Liver (tissue), 9 donors: ENCODE measurements around the gene NAGLU. TPM values are rescaled to one million over a fixed set of nuclear protein-coding genes. Genes with fewer than 3 reads are reported as not detected.

Experiments used
- DNase-seq: peaks from one replicate; pipeline ENCODE4 v3.0.0-alpha.2; 2017; ENCODE audit warnings: low spot score
- H3K27ac ChIP-seq, 2 donors: one replicate each; pipeline ENCODE4 v1.7.0; 2013; ENCODE audit warnings: inconsistent platforms in 2 of 2, low read length in 2 of 2, control low read depth in 1 of 2, low read depth in 1 of 2, mild to moderate bottlenecking in 1 of 2
- H3K27me3 ChIP-seq, 4 donors: one replicate each; pipeline versions ENCODE4 v1.6.1 to v1.7.0; 2013; ENCODE audit warnings: low read length in 3 of 4, inconsistent platforms in 1 of 4, mild to moderate bottlenecking in 1 of 4, moderate library complexity in 1 of 4; ENCODE audit not compliant: control insufficient read depth in 4 of 4, insufficient read depth in 4 of 4
- H3K36me3 ChIP-seq, 4 donors: one replicate each; pipeline versions ENCODE4 v1.6.1 to v1.7.0; 2013; ENCODE audit warnings: low read length in 3 of 4, mild to moderate bottlenecking in 3 of 4, low read depth in 1 of 4, moderate library complexity in 1 of 4; ENCODE audit not compliant: control insufficient read depth in 4 of 4, insufficient read depth in 3 of 4
- H3K4me1 ChIP-seq, 4 donors: one replicate each; pipeline versions ENCODE4 v1.6.1 to v1.7.0; 2013; ENCODE audit warnings: low read length in 3 of 4, mild to moderate bottlenecking in 3 of 4, moderate library complexity in 1 of 4; ENCODE audit not compliant: control insufficient read depth in 4 of 4, insufficient read depth in 4 of 4
- H3K4me3 ChIP-seq, 3 donors: one replicate each; pipeline versions ENCODE4 v1.6.1 to v1.7.0; 2013; ENCODE audit warnings: low read length in 3 of 3, control low read depth in 1 of 3, low read depth in 1 of 3, mild to moderate bottlenecking in 1 of 3
- H3K9ac ChIP-seq, 2 donors: one replicate each; pipeline ENCODE4 v1.7.0; 2013; ENCODE audit warnings: low read length in 2 of 2, mild to moderate bottlenecking in 2 of 2, moderate library complexity in 2 of 2, control low read depth in 1 of 2, low read depth in 1 of 2
- H3K9me3 ChIP-seq, 4 donors: one replicate each; pipeline versions ENCODE4 v1.6.1 to v1.7.0; 2013; ENCODE audit warnings: low read length in 3 of 4; ENCODE audit not compliant: control insufficient read depth in 4 of 4
- ATF3 ChIP-seq: IDR thresholded peaks from 2 replicates; pipeline ENCODE4 v1.6.1; 2016; ENCODE audit warnings: antibody characterized with exemption
- CTCF ChIP-seq: fragments of 150-350 bp; IDR thresholded peaks from 2 replicates; pipeline ENCODE4 v1.5.1; 2017; ENCODE audit warnings: improper control_type of control experiment, low read depth, low read length; ENCODE audit not compliant: missing input control
- EGR1 ChIP-seq, 2 donors: IDR thresholded peaks; 2 replicates each; pipeline ENCODE4 v1.6.1; 2016 to 2018; ENCODE audit warnings: antibody characterized with exemption in 2 of 2, low read depth in 2 of 2
- FOXA1 ChIP-seq: IDR thresholded peaks from 2 replicates; pipeline ENCODE4 v1.6.1; 2016; ENCODE audit warnings: antibody characterized with exemption
- FOXA2 ChIP-seq: IDR thresholded peaks from 2 replicates; pipeline ENCODE4 v1.6.1; 2016; ENCODE audit warnings: antibody characterized with exemption
- GABPA ChIP-seq, 2 donors: IDR thresholded peaks in 1 of 2; conservative IDR thresholded peaks in 1 of 2; 2 replicates each; pipeline ENCODE4 v1.6.1; 2016; ENCODE audit warnings: antibody characterized with exemption in 2 of 2, mild to moderate bottlenecking in 1 of 2, moderate library complexity in 1 of 2
- HNF4A ChIP-seq, 2 donors: conservative IDR thresholded peaks; 2 replicates each; pipeline ENCODE4 v1.6.1; 2016; ENCODE audit warnings: antibody characterized with exemption in 2 of 2, mild to moderate bottlenecking in 2 of 2
- HNF4G ChIP-seq: IDR thresholded peaks from 2 replicates; pipeline ENCODE4 v1.6.1; 2016; ENCODE audit warnings: antibody characterized with exemption
- JUND ChIP-seq, 2 donors: IDR thresholded peaks; 2 replicates each; pipeline ENCODE4 v1.6.1; 2016; ENCODE audit warnings: antibody characterized with exemption in 2 of 2
- MAX ChIP-seq: IDR thresholded peaks from 2 replicates; pipeline ENCODE4 v1.6.1; 2016; ENCODE audit warnings: antibody characterized with exemption
- NR2F2 ChIP-seq: IDR thresholded peaks from 2 replicates; pipeline ENCODE4 v1.6.1; 2016; ENCODE audit warnings: antibody characterized with exemption
- RAD21 ChIP-seq, 2 donors: IDR thresholded peaks; 2 replicates each; pipeline ENCODE4 v1.6.1; 2016; ENCODE audit warnings: antibody characterized with exemption in 2 of 2, mild to moderate bottlenecking in 2 of 2
- REST ChIP-seq: IDR thresholded peaks from 2 replicates; pipeline ENCODE4 v1.6.1; 2016; ENCODE audit warnings: antibody characterized with exemption, mild to moderate bottlenecking
- RXRA ChIP-seq, 2 donors: IDR thresholded peaks; 2 replicates each; pipeline ENCODE4 v1.6.1; 2017 to 2018; ENCODE audit warnings: antibody characterized with exemption in 2 of 2, mild to moderate bottlenecking in 1 of 2
- SP1 ChIP-seq: IDR thresholded peaks from 2 replicates; pipeline ENCODE4 v1.6.1; 2018; ENCODE audit warnings: antibody characterized with exemption, mild to moderate bottlenecking
- YY1 ChIP-seq: IDR thresholded peaks from 2 replicates; pipeline ENCODE4 v1.6.1; 2016; ENCODE audit warnings: antibody characterized with exemption, mild to moderate bottlenecking
- ZBTB33 ChIP-seq: IDR thresholded peaks from 2 replicates; pipeline ENCODE4 v1.6.1; 2016; ENCODE audit warnings: antibody characterized with exemption
- WGBS: extraction: QIAGEN DNeasy Blood & Tissue Kit; methylation state at CpG from one replicate; pipeline ENCODE4 v1.1.7; 2013; 5-methylcytosine and 5-hydroxymethylcytosine counted together
- polyA plus RNA-seq, 2 donors: library from polyadenylated mRNA; stranded (reverse) in 1 of 2; unstranded in 1 of 2; fragments of 200-250 nt in 1 of 2; fragments of >200 nt in 1 of 2; fragmentation: Nextera tagmentation in 1 of 2; extraction: Ambion mirVana in 1 of 2; gene quantifications; one replicate each; pipeline versions ENCODE4 v1.2.1 to v1.2.3, GENCODE V29; 2013 to 2015
- total RNA-seq, 2 donors: library from RNA; depleted of rRNA; stranded (reverse); fragments of >200 nt; gene quantifications; one replicate each; pipeline ENCODE4 v1.2.3, GENCODE V29; 2014
- donor health status: healthy.
- donor health status: healthy.
- donor health status: healthy.
- donor health status: healthy.
- donor health status: healthy.

The NAGLU gene
- total and polyA plus RNA-seq, 4 donors: 15.5 to 41.2 (median 28.9) TPM

GRCh38 chr17:42584880-42585279 lies 48.8 kb downstream of the NAGLU start (continued):
- no peak for TF ChIP-seq EGR1 (IDR thresholded peaks at IDR 0.05; ENCODE audit: low read depth in 2 of 2)

- 67% methylated on average over 1 of the region's 1 CpG for WGBS
- H3K4me1 ChIP-seq: peaks cover 0 to 3% (median 0%) of the 10 kb centered on the region in 4 donors
- no peaks in the 10 kb centered on the region for H3K9me3 ChIP-seq
- H3K36me3 ChIP-seq: peaks cover 20 to 76% (median 61%) of the 10 kb centered on the region in 4 donors
- H3K27me3 ChIP-seq: no peaks in the 10 kb centered on the region
- TF ChIP-seq ATF3: no peak
- TF ChIP-seq REST: no peak
- no peak for TF ChIP-seq EGR1 (IDR thresholded peaks at IDR 0.05; ENCODE audit: low read depth in 2 of 2)
- TF ChIP-seq SP1: no peak
- no peak for TF ChIP-seq FOXA2
- no peak for TF ChIP-seq GABPA (IDR thresholded peaks at IDR 0.05 in 1 of 2, conservative IDR thresholded peaks at IDR 0.05 in 1 of 2)
- no peak for TF ChIP-seq YY1
- no peak for TF ChIP-seq RAD21 (IDR thresholded peaks at IDR 0.05)
- no peak for DNase-seq
- no peak overlapping the region for H3K9ac ChIP-seq
- H3K27ac ChIP-seq: no peak overlapping the region
- H3K4me3 ChIP-seq: no peak overlapping the region
These were observed 49.3 kb downstream of the NAGLU start for GRCh38 chr17:42585353-42585752.

- H3K9me3 ChIP-seq: no peaks in the 10 kb centered on the region
- WGBS: 89% methylated on average over 7 of the region's 7 CpGs
- peaks cover 23 to 70% (median 61%) of the 10 kb centered on the region in 4 donors for H3K36me3 ChIP-seq
- no peak overlapping the region for H3K4me3 ChIP-seq
- no peak overlapping the region for H3K27ac ChIP-seq
- H3K27me3 ChIP-seq: no peaks in the 10 kb centered on the region
- H3K9ac ChIP-seq: no peak overlapping the region
- H3K4me1 ChIP-seq: peaks cover 0 to 3% (median 0%) of the 10 kb centered on the region in 4 donors
- TF ChIP-seq YY1: no peak
- TF ChIP-seq CTCF: no peak
- TF ChIP-seq SP1: no peak
- TF ChIP-seq GABPA (IDR thresholded peaks at IDR 0.05 in 1 of 2, conservative IDR thresholded peaks at IDR 0.05 in 1 of 2): no peak
- TF ChIP-seq NR2F2: no peak
- TF ChIP-seq RXRA (IDR thresholded peaks at IDR 0.05): no peak
- no peak for TF ChIP-seq HNF4A (conservative IDR thresholded peaks at IDR 0.05)
- no peak for TF ChIP-seq HNF4G
- no peak for TF ChIP-seq RAD21 (IDR thresholded peaks at IDR 0.05)
- no peak for TF ChIP-seq MAX
- TF ChIP-seq EGR1 (IDR thresholded peaks at IDR 0.05; ENCODE audit: low read depth in 2 of 2): no peak
- no peak for TF ChIP-seq ZBTB33
- TF ChIP-seq FOXA1: no peak
- no peak for TF ChIP-seq JUND (IDR thresholded peaks at IDR 0.05)
- no peak for DNase-seq
These were observed 50.6 kb downstream of the NAGLU start for GRCh38 chr17:42586514-42587230.
